ENCODE measurements around the gene TNNI3.

Gene TNNI3

DNA sequence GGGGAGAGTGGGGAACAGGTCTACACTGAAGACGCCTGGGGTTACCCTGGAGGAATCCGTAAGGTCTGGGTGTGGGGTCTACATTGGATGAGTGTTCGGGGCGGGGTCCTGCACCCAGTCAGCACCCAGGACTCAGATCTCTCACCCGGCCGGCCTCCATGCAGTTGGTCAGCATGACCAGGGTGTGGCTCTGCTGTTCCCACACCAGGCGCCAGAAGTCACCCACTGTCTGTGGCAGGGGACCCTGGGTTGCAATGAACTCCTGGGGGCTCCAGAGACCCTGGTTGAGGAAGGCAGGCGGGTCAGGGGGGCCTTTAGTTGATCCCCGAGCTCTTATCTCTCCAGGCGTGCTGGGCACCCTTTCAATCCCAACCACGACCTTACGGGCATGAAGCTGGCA is 28.5 kb upstream of the TNNI3 start:
- no peak overlapping the region for H3K27ac ChIP-seq (ENCODE audit: poor library complexity, severe bottlenecking)
- no peaks in the 10 kb centered on the region for H3K27me3 ChIP-seq (ENCODE audit: insufficient read depth, poor library complexity, severe bottlenecking)
- H3K9me3 ChIP-seq (ENCODE audit: severe bottlenecking): no peaks in the 10 kb centered on the region
- no peaks in the 10 kb centered on the region for H3K36me3 ChIP-seq (ENCODE audit: low read depth)
- TF ChIP-seq, protein P1, sequence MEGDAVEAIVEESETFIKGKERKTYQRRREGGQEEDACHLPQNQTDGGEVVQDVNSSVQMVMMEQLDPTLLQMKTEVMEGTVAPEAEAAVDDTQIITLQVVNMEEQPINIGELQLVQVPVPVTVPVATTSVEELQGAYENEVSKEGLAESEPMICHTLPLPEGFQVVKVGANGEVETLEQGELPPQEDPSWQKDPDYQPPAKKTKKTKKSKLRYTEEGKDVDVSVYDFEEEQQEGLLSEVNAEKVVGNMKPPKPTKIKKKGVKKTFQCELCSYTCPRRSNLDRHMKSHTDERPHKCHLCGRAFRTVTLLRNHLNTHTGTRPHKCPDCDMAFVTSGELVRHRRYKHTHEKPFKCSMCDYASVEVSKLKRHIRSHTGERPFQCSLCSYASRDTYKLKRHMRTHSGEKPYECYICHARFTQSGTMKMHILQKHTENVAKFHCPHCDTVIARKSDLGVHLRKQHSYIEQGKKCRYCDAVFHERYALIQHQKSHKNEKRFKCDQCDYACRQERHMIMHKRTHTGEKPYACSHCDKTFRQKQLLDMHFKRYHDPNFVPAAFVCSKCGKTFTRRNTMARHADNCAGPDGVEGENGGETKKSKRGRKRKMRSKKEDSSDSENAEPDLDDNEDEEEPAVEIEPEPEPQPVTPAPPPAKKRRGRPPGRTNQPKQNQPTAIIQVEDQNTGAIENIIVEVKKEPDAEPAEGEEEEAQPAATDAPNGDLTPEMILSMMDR (IDR thresholded peaks at IDR 0.05; ENCODE audit: poor library complexity, severe bottlenecking): no peak
- no peak for ATAC-seq (ENCODE audit: low read depth)
- H3K4me3 ChIP-seq (ENCODE audit: severe bottlenecking): no peak overlapping the region
- no peak for DNase-seq (ENCODE audit: low spot score)
- peaks cover 11% of the 10 kb centered on the region for H3K4me1 ChIP-seq (ENCODE audit: insufficient read depth, poor library complexity, severe bottlenecking)

DNA sequence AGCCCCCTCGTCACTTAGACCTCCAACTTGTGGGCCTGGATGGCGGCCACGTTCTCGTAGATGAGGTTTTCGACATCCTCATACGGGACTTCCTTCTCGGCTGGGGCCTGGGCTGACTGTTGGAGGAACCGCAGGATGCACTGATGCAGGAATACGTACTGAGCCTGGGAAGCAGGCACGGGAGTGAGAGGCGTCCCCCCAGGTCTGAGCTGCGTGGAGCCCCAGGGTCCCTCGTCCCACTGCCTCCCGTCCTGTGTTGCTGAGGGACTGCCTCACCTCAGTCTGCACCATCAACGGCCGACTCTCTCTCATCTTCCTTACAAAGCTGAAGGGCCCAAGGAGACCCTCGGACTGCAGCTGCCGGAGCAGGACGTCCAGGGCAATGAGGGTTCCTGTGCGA is 24.2 kb upstream of the TNNI3 start:
- H3K27ac ChIP-seq (ENCODE audit: poor library complexity, severe bottlenecking): no peak overlapping the region
- no peak overlapping the region for H3K4me3 ChIP-seq (ENCODE audit: severe bottlenecking)
- H3K4me1 ChIP-seq (ENCODE audit: insufficient read depth, poor library complexity, severe bottlenecking): no peaks in the 10 kb centered on the region
- no peaks in the 10 kb centered on the region for H3K36me3 ChIP-seq (ENCODE audit: low read depth)
- TF ChIP-seq, protein P1 (IDR thresholded peaks at IDR 0.05; ENCODE audit: poor library complexity, severe bottlenecking): no peak
- H3K27me3 ChIP-seq (ENCODE audit: insufficient read depth, poor library complexity, severe bottlenecking): peaks cover 3% of the 10 kb centered on the region
- DNase-seq (ENCODE audit: low spot score): no peak
- no peak for ATAC-seq (ENCODE audit: low read depth)
- H3K9me3 ChIP-seq (ENCODE audit: severe bottlenecking): no peaks in the 10 kb centered on the region

GRCh38 chr19:55179606-55180484 is 22.3 kb upstream of the TNNI3 start, which contains the start of gene SYT5:
SYT5 (minus strand) TSS chr19:55180289; CDS start chr19:55179041, 1,248 bp downstream.
- DNase-seq (ENCODE audit: low spot score): no peak
- ATAC-seq (ENCODE audit: low read depth): peak; percentile 69
- H3K9me3 ChIP-seq (ENCODE audit: severe bottlenecking): no peaks in the 10 kb centered on the region
- no peaks in the 10 kb centered on the region for H3K4me1 ChIP-seq (ENCODE audit: insufficient read depth, poor library complexity, severe bottlenecking)
- no peaks in the 10 kb centered on the region for H3K36me3 ChIP-seq (ENCODE audit: low read depth)
- H3K4me3 ChIP-seq (ENCODE audit: severe bottlenecking): no peak within 1 kb of the TSS
- peaks cover 3% of the 10 kb centered on the region for H3K27me3 ChIP-seq (ENCODE audit: insufficient read depth, poor library complexity, severe bottlenecking)
- TF ChIP-seq, protein P1 (IDR thresholded peaks at IDR 0.05; ENCODE audit: poor library complexity, severe bottlenecking): no peak
- H3K27ac ChIP-seq (ENCODE audit: poor library complexity, severe bottlenecking): no peak within 1 kb of the TSS

GRCh38 chr19:55178781-55179599 is 21.5 kb upstream of the TNNI3 start:
- Histone ChIP-seq H3K27ac (ENCODE audit: poor library complexity, severe bottlenecking) (no peak overlapping the region), H3K27me3 (ENCODE audit: insufficient read depth, poor library complexity, severe bottlenecking) (peaks cover 3% of the 10 kb centered on the region), H3K4me3 (ENCODE audit: severe bottlenecking) (no peak overlapping the region), H3K4me1 (ENCODE audit: insufficient read depth, poor library complexity, severe bottlenecking) (no peaks in the 10 kb centered on the region), H3K36me3 (ENCODE audit: low read depth) (no peaks in the 10 kb centered on the region), H3K9me3 (ENCODE audit: severe bottlenecking) (no peaks in the 10 kb centered on the region)
- TF ChIP-seq, protein P1 (IDR thresholded peaks at IDR 0.05; ENCODE audit: poor library complexity, severe bottlenecking): no peak
- ATAC-seq (ENCODE audit: low read depth) (peak; percentile 68), DNase-seq (ENCODE audit: low spot score) (peak; percentile 89)
